Measurements from ENCODE around the gene DNASE1L3. TPM values are rescaled to one million over a fixed set of nuclear protein-coding genes. Genes with fewer than 3 reads are reported as not detected.

The DNASE1L3 gene
- total and polyA plus RNA-seq, 2 of the 13 experiments (the other 11 are each of a cell fraction or from before 2014, with no cell fraction given): 0.86 to 1.7 TPM

DNA sequence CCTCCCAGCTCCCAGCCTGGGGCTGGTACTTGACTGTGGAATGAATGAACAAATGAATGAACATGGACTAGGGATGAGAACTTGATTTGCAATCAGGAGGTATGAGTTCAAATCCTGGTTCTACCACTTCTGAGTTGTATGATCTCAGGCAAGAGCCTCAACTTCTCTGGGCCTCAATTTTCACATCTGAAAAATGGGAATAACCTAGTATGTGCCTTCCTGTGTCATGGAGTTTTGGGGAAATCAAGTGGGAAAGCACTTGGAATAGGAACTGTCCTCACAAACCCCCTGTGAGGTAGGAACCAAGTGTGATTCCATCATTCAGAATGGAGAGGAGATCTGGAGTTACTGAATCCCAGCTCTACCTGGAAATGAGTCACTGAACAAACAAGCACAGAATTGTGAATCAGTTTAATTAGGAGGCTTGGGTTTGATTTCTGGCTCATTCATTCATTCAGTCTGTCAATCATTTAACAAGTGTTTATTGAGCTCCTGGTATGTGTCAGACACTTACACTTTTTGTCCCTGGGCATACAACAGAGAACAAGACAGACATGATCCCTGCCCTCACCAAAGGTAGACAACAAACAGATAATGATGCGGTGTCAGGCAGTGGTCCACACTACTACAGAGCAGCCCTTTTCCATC lies 29.7 kb downstream of the DNASE1L3 start (continued):
- no peak for TF ChIP-seq ZNF766 (CRISPR knock-in tag; IDR thresholded peaks at IDR 0.05; ENCODE audit: borderline replicate concordance)
- TF ChIP-seq FOXK2 (IDR thresholded peaks at IDR 0.05): no peak
- TF ChIP-seq, protein P1, sequence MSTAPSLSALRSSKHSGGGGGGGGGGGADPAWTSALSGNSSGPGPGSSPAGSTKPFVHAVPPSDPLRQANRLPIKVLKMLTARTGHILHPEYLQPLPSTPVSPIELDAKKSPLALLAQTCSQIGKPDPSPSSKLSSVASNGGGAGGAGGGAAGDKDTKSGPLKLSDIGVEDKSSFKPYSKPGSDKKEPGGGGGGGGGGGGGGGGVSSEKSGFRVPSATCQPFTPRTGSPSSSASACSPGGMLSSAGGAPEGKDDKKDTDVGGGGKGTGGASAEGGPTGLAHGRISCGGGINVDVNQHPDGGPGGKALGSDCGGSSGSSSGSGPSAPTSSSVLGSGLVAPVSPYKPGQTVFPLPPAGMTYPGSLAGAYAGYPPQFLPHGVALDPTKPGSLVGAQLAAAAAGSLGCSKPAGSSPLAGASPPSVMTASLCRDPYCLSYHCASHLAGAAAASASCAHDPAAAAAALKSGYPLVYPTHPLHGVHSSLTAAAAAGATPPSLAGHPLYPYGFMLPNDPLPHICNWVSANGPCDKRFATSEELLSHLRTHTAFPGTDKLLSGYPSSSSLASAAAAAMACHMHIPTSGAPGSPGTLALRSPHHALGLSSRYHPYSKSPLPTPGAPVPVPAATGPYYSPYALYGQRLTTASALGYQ (CRISPR knock-in tag; IDR thresholded peaks at IDR 0.05): no peak
- TF ChIP-seq, protein P2, sequence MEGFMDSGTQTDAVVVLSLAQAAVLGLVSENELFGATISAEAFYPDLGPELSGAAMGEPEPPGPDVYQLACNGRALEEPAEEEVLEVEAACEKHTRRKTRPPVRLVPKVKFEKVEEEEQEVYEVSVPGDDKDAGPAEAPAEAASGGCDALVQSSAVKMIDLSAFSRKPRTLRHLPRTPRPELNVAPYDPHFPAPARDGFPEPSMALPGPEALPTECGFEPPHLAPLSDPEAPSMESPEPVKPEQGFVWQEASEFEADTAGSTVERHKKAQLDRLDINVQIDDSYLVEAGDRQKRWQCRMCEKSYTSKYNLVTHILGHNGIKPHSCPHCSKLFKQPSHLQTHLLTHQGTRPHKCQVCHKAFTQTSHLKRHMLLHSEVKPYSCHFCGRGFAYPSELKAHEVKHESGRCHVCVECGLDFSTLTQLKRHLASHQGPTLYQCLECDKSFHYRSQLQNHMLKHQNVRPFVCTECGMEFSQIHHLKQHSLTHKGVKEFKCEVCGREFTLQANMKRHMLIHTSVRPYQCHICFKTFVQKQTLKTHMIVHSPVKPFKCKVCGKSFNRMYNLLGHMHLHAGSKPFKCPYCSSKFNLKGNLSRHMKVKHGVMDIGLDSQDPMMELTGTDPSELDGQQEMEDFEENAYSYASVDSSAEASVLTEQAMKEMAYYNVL (CRISPR knock-in tag; IDR thresholded peaks at IDR 0.05; ENCODE audit: borderline replicate concordance): no peak
- TF ChIP-seq SAFB2 (CRISPR knock-in tag; IDR thresholded peaks at IDR 0.05; ENCODE audit: borderline replicate concordance, low read depth): no peak
- TF ChIP-seq, protein P3, sequence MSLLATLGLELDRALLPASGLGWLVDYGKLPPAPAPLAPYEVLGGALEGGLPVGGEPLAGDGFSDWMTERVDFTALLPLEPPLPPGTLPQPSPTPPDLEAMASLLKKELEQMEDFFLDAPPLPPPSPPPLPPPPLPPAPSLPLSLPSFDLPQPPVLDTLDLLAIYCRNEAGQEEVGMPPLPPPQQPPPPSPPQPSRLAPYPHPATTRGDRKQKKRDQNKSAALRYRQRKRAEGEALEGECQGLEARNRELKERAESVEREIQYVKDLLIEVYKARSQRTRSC (CRISPR knock-in tag; IDR thresholded peaks at IDR 0.05; ENCODE audit: low read depth): no peak
- TF ChIP-seq, protein P4, sequence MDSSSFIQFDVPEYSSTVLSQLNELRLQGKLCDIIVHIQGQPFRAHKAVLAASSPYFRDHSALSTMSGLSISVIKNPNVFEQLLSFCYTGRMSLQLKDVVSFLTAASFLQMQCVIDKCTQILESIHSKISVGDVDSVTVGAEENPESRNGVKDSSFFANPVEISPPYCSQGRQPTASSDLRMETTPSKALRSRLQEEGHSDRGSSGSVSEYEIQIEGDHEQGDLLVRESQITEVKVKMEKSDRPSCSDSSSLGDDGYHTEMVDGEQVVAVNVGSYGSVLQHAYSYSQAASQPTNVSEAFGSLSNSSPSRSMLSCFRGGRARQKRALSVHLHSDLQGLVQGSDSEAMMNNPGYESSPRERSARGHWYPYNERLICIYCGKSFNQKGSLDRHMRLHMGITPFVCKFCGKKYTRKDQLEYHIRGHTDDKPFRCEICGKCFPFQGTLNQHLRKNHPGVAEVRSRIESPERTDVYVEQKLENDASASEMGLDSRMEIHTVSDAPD (CRISPR knock-in tag; IDR thresholded peaks at IDR 0.05): no peak
- TF ChIP-seq, protein P5, sequence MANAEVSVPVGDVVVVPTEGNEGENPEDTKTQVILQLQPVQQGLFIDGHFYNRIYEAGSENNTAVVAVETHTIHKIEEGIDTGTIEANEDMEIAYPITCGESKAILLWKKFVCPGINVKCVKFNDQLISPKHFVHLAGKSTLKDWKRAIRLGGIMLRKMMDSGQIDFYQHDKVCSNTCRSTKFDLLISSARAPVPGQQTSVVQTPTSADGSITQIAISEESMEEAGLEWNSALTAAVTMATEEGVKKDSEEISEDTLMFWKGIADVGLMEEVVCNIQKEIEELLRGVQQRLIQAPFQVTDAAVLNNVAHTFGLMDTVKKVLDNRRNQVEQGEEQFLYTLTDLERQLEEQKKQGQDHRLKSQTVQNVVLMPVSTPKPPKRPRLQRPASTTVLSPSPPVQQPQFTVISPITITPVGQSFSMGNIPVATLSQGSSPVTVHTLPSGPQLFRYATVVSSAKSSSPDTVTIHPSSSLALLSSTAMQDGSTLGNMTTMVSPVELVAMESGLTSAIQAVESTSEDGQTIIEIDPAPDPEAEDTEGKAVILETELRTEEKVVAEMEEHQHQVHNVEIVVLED (CRISPR knock-in tag; IDR thresholded peaks at IDR 0.05; ENCODE audit: borderline replicate concordance): no peak
- TF ChIP-seq, protein P6, sequence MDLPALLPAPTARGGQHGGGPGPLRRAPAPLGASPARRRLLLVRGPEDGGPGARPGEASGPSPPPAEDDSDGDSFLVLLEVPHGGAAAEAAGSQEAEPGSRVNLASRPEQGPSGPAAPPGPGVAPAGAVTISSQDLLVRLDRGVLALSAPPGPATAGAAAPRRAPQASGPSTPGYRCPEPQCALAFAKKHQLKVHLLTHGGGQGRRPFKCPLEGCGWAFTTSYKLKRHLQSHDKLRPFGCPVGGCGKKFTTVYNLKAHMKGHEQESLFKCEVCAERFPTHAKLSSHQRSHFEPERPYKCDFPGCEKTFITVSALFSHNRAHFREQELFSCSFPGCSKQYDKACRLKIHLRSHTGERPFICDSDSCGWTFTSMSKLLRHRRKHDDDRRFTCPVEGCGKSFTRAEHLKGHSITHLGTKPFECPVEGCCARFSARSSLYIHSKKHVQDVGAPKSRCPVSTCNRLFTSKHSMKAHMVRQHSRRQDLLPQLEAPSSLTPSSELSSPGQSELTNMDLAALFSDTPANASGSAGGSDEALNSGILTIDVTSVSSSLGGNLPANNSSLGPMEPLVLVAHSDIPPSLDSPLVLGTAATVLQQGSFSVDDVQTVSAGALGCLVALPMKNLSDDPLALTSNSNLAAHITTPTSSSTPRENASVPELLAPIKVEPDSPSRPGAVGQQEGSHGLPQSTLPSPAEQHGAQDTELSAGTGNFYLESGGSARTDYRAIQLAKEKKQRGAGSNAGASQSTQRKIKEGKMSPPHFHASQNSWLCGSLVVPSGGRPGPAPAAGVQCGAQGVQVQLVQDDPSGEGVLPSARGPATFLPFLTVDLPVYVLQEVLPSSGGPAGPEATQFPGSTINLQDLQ (CRISPR knock-in tag; IDR thresholded peaks at IDR 0.05): no peak
- TF ChIP-seq, protein P7, sequence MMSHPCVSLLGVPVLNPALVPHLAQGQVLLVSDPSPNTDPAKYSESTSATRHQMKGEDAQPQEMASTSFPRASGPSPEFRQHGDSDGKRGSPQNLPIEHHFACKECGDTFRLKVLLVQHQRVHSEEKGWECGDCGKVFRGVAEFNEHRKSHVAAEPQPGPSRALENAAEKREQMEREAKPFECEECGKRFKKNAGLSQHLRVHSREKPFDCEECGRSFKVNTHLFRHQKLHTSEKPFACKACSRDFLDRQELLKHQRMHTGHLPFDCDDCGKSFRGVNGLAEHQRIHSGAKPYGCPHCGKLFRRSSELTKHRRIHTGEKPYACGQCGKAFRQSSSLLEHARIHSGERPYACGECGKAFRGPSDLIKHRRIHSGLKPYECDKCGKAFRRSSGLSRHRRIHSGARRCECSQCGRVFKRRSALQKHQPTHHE (CRISPR knock-in tag; IDR thresholded peaks at IDR 0.05; ENCODE audit: borderline replicate concordance): no peak
- TF ChIP-seq NR3C1 (CRISPR knock-in tag; IDR thresholded peaks at IDR 0.05): no peak
- TF ChIP-seq, protein P8, sequence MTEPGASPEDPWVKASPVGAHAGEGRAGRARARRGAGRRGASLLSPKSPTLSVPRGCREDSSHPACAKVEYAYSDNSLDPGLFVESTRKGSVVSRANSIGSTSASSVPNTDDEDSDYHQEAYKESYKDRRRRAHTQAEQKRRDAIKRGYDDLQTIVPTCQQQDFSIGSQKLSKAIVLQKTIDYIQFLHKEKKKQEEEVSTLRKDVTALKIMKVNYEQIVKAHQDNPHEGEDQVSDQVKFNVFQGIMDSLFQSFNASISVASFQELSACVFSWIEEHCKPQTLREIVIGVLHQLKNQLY (CRISPR knock-in tag; IDR thresholded peaks at IDR 0.05): no peak
- TF ChIP-seq NR2F2 (IDR thresholded peaks at IDR 0.05; ENCODE audit: borderline replicate concordance, low read depth): no peak
- peak; percentile 31; the same call in 1 of the 2 replicates for TF ChIP-seq ZNF788 (CRISPR knock-in tag; IDR thresholded peaks at IDR 0.05; ENCODE audit: borderline replicate concordance)
